ENCODE results near the gene COA7.

COA7 gene

DNA sequence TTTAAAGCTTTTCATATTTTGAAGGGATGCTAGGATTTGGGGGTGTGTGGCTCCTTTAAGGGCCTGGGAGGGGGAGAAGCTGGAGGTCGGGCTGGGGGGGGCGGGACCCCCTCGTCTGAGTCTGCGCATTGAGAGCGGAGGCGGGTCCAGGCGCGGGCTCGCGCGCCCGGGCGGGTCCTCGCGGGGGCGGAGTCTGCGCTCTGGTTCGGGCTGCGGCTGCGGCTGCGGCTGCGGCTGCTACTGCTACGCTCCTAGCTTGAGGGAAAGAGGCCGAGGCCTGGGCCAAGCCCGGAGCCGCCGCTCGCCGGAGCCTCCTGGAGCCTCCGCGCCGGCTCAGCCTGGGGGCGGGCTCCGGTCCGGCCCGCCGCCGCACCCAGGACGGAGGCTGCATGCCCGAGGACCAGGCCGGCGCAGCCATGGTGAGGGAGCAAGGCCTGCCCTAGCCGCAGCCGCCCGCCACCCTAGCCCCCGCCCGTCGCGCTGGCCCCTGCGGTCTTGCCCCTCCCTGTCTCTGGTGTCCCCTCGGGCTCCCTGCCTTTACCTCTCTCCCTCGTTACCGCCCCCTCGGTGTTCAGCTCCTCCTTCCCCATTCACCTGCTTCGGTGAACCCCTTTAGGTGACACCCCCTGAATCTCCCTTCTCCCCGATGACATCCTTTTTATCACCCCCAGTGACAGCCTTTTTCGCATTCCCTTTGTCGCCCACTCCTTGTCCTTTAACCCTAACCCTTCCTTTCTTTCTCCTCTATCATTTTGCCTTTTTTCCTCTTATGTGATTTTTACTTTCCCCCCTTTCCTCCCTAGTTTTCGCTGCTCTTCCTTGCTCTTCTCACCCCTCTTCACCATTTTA, 28.3 kb upstream of the COA7 start, which contains the start of gene ZYG11B (continued):
- TF ChIP-seq BCL6B (tag by site-specific recombination; IDR thresholded peaks at IDR 0.05) (no peak), ZNF292 (tag by site-specific recombination; IDR thresholded peaks at IDR 0.05; ENCODE audit: borderline replicate concordance, low read depth) (no peak), ZNF623 (tag by site-specific recombination; IDR thresholded peaks at IDR 0.05) (no peak; the same call in 1 of the 2 replicates), ZNF266 (tag by site-specific recombination; IDR thresholded peaks at IDR 0.05; ENCODE audit: low read depth) (no peak), KLF8 (tag by site-specific recombination; IDR thresholded peaks at IDR 0.05) (peak; percentile 62), PRDM2 (tag by site-specific recombination; IDR thresholded peaks at IDR 0.05; ENCODE audit: borderline replicate concordance) (0 out of 2 replicates have a peak, but pooled peaks have one; percentile 80), ZNF658 (tag by site-specific recombination; IDR thresholded peaks at IDR 0.05) (no peak), ZNF561 (tag by site-specific recombination; IDR thresholded peaks at IDR 0.05; ENCODE audit: borderline replicate concordance) (peak; percentile 84; the same call in 1 of the 2 replicates), OSR2 (tag by site-specific recombination; IDR thresholded peaks at IDR 0.05) (peak; percentile 42; the same call in 1 of the 2 replicates), ZNF488 (tag by site-specific recombination; IDR thresholded peaks at IDR 0.05) (no peak), ZNF341 (tag by site-specific recombination; IDR thresholded peaks at IDR 0.05; ENCODE audit: low read depth) (peak; percentile 88), ZNF596 (tag by site-specific recombination; IDR thresholded peaks at IDR 0.05) (peak; percentile 38; the same call in 1 of the 2 replicates), ZBTB26 (tag by site-specific recombination; optimal IDR thresholded peaks at IDR 0.05) (peak; percentile 47), ZNF549 (tag by site-specific recombination; IDR thresholded peaks at IDR 0.05) (no peak), ZNF280C (tag by site-specific recombination; IDR thresholded peaks at IDR 0.05) (no peak), YY2 (tag by site-specific recombination; IDR thresholded peaks at IDR 0.05) (no peak; the same call in 1 of the 2 replicates), ZNF626 (tag by site-specific recombination; IDR thresholded peaks at IDR 0.05) (peak; percentile 72; the same call in 1 of the 2 replicates), SP2 (tag by site-specific recombination; IDR thresholded peaks at IDR 0.05) (peak; percentile 43), ZNF354C (tag by site-specific recombination; IDR thresholded peaks at IDR 0.05; ENCODE audit: borderline replicate concordance, low read depth) (no peak), PRDM1 (tag by site-specific recombination; IDR thresholded peaks at IDR 0.05) (peak; percentile 99), ZBTB8A (tag by site-specific recombination; IDR thresholded peaks at IDR 0.05) (peak; percentile 72), GLIS1 (tag by site-specific recombination; IDR thresholded peaks at IDR 0.05) (peak; percentile 16; the same call in 1 of the 2 replicates), ZFP69B (tag by site-specific recombination; IDR thresholded peaks at IDR 0.05) (no peak; the same call in 1 of the 2 replicates), BCL11A (tag by site-specific recombination; IDR thresholded peaks at IDR 0.05; ENCODE audit: low read depth) (peak; percentile 72; the same call in 1 of the 2 replicates), GLIS2 (tag by site-specific recombination; IDR thresholded peaks at IDR 0.05) (peak; percentile 73), ZNF501 (tag by site-specific recombination; IDR thresholded peaks at IDR 0.05) (peak; percentile 87; the same call in 1 of the 2 replicates), KLF1 (tag by site-specific recombination; IDR thresholded peaks at IDR 0.05) (peak; percentile 56; the same call in 1 of the 2 replicates), ZFP37 (tag by site-specific recombination; IDR thresholded peaks at IDR 0.05) (0 out of 2 replicates have a peak, but pooled peaks have one; percentile 63)
